HTR-8/SVneo (cell line): Measurements from ENCODE around the gene ART3.

Source experiments
- DNase-seq: peaks from one replicate; pipeline ENCODE4 v3.0.0; 2011; ENCODE audit warnings: low spot score, mixed read lengths; ENCODE audit not compliant: insufficient read length
- FAIRE-seq: peaks from 2 replicates; lab custom pipeline; 2011; peaks lifted over from hg19 to GRCh38; lab: Jason Lieb, UNC

The ART3 gene

DNA sequence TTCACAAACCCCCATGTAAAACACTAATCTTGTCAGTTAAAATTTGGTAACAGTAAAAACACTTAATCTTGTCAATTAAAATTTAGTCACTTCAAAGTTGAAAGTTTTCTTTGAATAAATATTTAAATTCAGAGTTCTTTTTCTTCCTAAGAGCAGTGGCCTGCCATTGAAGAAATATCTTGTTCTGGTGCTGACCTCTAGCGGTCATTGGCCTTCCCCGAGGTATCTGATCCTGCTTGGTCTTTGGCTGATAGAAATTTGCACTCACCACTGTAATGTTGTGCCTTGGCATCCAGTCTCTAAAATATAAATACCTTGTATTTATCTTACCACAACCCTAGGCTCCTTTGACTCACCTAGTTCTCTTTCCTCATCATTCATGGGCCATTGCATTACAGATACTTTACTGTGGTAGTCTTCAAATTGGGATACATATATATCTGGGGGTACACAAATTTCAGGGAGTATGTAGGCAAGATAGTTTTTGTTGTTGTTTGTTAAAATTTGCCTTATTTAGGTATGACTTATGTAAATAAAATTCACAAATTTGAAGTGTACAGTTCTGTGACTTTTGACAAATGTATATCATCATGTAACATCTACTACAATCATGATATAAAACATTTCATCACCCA is 6.7 kb upstream of the ART3 start:
- DNase-seq (peak; percentile 44), FAIRE-seq (no peak)

DNA sequence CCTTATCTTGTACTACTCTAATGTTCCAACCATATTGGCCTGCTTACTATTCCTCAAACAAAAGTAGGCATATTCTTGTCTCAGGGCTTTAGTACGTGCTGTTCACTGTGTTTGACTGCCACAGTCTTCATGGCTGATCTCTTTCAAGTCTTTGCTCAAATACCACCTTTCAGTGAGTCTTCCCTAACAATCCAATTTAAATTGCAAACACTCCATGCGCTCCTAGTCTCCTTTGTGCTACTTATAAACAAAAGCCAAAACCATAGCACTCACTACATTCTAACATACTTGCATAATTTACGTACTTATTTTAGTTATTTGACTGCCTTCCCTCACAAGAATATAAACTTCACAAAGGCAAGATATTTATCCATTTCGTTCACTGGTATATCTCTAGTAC is 1.7 kb upstream of the ART3 start:
- DNase-seq (no peak), FAIRE-seq (no peak)

DNA sequence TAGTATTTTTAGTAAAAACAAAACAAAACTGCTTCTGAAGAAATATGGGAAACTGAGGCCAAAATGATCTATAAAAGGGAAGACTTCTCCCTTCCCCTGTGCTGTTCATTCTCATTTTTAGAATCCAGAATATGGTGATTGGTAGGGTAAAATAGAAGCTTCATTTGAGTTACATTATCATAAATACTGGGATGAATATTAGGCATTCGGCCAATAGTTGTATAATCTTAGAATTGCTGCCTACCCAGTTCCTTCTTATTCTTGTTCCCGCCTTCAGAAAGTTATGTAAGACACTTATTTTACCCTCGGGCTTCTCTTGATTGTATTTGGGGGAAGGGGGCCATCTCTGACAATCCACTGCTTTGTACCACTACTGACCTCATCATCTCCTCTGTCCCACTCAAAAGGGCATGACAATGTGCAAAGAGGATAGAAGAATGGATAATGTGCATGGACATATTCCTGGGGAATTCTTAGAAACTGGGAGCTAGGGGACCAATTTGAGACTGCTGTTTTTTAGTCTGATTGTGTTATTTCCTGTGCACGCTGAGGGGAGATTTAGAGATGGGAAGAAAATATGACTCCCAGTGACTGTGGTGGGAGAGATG is 588 bp downstream of the ART3 start:
- FAIRE-seq (no peak), DNase-seq (no peak)

DNA sequence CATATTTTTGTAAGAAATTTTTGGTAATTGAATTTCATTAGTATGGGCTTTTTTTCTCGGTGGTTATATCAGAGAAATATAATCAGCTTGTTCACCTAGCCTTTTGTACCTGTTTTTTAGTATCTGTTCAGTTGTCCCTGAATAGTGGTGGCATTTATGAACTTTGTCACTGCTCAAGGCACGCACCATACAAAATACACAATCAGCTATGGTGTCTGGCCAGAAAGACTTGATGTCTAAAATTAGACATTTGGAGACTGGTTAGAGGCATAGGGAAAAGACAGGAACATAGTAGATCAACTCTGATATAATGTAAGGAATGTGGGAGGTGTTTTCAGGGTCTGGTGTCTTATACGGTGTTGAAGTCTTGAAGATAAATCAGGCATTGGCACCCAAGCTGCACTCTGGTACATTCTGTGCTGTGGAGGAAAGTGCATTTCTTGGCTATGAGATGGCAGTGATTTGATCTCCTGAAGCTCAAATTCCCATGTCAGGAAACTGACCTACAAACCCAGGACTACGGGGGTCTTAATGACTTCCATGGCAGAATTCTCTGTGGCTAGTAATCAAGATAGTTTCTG is 3.6 kb downstream of the ART3 start:
- FAIRE-seq (no peak), DNase-seq (no peak)

DNA sequence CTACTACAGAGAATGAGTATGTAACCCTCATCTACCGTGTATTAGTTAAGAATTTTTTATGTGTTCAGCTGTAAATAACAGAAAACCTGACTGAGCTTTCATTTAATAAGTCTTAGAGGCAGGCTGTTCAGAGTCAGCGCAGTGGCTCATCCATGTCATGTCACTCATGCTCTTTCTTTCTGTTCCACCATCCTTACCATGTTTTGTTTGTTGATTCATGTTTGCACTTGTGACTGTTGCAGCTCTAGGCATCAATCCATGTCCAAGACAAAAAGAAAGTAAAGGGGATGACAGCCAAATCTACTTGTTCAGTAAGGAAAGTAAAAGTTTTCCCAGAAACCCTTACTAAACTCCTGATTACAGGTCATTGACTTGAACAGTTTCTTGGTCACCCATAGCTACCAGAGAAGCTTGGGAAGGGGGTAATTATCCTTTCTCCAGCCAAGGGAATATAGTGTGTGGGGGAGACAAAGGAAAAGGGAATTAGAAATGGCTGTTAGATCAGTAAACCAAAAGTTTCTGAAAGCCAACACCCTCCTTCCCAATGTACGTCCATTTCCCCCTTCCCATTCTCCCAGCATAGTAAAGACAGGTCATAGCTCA is 9.0 kb downstream of the ART3 start:
- DNase-seq = no peak
- FAIRE-seq = no peak

DNA sequence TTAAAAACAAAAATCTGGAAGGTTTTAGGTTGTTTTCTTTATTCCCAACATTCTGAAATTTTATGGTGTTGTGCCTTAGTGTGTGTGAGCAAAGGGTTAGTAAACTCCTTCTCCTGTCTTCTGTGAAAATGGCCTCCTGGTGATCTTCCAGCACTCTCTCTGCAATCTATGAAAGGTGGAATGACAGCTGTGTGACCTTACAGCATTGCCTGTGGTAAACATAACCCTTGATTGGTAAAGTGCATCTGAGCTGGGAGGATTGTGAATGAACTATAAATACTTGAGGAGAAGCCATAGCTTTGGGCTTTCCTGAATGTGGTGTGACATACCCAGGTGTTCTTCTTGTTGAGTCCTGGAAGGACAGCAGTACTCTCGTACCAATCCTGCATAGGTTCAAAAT is 10.0 kb downstream of the ART3 start:
- DNase-seq (no peak), FAIRE-seq (no peak)

DNA sequence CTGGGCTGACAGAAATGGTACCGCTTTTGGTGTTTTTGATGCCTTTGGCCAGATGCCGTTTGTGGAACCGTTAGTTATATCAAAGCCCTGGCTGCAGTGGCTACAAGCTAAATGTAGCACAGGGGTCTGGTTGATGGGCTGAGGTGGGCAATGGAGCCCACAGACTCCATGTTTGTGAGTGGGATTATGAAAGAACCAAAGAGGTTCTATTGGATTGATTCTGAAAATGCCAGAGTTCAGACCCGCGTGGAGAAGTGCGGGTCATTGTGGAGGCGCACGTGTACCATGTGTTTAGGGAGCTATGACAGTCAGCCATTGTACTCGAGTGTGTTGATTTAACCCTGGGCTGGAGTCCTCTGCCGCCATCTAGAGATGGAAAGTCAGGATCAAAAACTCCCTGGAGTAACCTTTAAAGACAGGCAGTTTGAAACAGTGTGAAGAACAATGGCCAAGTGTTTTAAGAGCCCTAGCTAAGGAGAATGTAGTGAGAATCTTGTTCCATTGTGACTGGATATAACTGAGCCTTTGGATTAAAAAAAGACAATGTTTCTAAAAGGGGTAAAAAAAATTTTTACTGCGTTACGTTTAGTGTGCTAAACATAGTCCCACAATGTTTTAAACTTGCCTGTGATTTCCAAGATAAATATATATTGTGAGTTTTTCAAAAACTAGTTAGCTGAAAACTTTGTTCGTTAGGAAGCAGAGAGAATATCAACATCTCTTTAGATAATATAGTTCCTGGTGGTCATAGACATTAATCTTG is 12.7 kb downstream of the ART3 start:
- FAIRE-seq (no peak), DNase-seq (peak; percentile 53)

DNA sequence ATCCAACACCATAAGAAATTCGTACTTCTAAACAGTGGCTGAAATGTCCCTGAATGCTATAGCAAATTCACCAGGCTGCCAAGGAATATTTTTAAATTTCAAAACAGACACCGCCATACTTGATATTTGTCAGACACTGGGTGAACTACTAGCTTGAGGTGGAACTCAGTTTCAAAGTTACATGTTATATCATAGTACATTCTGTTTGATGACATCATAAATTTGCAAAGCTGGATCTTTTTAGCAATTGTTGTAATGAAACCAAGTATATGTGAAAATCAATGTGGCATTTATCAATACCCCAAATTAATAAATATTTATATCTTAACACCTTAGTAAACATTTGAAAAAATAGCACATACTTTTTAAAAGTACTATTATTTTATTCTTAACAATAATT is 14.2 kb downstream of the ART3 start:
- FAIRE-seq = no peak
- no peak for DNase-seq

DNA sequence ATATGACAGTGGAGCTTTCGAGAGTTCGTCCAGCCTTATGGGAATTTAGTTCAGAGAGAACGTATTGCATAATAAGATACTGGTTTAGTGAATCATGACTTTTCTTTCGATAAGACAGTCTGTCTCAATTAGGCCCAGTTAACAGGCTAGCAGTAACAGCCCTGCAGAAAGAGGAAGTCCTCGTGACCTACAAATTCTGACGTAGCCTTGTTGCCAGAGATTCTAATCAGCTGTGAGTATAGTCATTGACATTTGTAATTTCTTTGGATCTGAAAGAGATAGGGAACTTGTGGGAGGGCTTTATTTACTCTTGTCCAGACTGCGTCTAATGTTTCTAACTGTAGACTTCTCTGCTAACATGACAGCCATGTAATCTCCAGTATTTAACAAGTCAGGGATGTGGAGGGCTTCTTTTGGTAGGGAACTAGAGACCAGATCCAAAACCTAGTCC is 15.8 kb downstream of the ART3 start:
- peak; percentile 39 for DNase-seq
- FAIRE-seq = no peak

DNA sequence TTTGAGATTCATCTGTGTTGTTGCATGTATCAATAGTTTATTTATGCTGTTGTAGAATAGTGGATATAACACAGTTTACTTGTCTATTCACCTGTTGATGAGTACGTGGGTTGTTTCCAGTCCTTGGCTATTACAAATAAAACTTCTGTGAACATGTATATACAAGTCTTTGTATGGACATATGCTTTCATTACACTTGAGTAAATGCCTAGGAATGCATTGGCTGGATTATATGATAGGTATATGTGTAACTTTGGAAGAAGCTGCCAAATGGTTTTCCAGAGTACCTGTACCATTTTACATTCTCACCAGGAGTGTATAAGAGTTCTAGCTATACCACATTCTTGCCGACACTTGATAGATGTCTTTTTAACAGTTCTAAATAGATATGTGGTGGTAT is 16.5 kb downstream of the ART3 start:
- no peak for DNase-seq

DNA sequence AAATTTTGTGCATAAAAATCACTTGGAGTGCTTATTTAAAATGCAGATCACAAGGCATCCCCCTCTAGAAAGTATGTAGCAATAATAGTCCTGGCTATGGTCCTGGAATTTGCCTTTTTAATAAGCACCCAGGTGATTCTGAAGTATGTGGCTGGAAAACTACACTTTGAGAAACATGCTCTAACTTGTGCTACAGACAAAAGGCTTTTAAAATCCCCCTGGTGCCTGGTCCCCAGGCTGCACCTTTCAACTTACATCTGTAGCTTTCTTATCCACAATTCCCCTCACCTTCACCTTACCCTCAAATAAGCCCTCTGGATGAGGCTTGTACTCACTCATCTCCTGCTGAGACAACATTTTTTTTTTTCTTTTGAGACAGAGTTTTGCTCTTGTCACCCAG is 21.1 kb downstream of the ART3 start:
- FAIRE-seq = no peak

More for the DNA sequence above, 16.5 kb downstream of the ART3 start:
- FAIRE-seq = no peak

DNA sequence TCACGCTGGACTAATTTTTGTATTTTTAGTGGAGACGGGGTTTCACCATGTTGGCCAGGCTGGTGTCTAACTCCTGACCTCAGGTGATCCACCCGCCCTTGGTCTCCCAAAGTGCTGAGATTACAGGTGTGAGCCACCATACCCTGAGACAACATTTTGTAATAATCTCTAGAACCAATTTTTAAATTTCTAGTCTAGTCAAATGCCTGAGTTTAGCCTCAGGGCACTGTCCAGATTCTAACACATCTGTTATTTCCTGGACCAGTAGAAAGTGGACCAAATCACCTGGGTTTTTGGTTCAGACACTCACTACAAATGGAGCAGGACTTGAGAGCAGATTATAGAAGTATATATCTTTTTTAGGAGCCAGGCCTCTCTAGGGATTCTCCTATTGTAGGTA is 21.6 kb downstream of the ART3 start:
- DNase-seq = no peak
- FAIRE-seq = no peak

More for the DNA sequence above, 21.1 kb downstream of the ART3 start:
- DNase-seq = no peak

DNA sequence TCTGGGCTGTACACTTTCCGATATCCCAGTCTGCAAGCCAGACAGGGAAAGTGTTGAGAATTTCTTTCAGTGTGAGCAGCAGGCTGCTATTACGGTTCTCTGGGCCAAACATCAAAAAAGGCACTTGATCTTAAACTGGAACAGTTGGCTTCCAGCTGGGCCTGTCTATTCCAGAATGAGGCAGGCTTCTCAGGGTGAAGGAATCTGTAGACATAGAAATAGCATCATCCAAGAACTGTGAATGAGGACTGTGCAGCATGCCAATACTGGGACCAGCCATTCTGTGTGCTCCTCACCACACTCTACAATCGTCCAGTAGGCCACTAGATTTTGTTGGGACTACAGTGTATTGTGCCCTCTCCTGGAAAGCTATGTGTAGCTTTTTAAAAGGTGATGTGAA is 31.1 kb downstream of the ART3 start:
- DNase-seq = no peak
- no peak for FAIRE-seq

DNA sequence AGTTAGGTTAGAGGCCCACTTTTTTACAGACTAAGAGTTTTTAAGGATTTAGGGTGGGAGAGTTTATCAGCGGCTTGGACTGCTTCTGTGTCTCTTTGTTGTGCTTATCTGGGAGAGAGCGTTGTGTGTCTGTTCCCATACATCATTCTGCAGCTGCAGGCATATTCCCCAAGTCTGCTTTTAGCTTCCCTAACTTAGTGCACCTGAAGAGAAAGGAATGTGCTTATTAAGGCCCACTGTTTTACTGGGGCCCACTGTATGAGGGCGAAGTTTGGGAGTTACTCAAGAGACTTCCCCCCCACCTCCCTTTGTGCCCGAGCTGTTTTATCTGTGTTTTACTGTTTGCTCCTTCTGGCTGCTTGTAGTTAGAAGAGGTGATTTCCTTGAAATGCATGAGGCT is 31.9 kb downstream of the ART3 start:
- DNase-seq = no peak
- no peak for FAIRE-seq

DNA sequence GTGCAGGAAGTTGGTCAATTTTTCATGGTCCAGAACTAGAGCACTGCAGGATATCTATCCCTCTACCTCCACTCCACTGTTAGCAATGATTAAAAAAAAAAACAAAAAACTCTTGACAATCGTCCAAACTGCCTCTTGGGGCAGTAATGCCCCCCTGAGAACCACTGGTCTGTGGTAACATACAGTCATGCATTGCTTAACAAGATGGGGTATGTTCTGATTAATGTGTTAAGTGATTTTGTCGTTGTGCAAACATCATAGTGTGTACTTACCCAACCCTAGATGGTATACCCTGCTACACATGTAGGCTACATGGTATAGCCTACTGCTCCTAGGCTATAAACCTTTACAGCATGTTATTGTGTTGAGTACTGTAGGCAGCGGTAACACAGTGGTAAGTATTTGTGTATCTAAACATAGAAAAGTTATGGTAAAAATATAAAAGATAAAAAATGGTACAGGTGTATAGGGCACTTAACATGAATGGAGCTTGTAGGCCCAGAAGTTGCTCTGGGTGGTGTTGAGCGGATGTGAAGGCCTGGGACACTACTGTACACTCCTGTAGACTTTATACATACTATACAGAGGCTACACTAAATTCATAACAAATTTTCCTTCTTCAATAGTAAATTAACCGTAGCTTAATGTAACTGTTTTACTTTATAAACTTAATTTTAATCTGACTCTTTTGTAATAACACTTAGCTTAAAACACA is 34.1 kb downstream of the ART3 start:
- FAIRE-seq = no peak
- no peak for DNase-seq

DNA sequence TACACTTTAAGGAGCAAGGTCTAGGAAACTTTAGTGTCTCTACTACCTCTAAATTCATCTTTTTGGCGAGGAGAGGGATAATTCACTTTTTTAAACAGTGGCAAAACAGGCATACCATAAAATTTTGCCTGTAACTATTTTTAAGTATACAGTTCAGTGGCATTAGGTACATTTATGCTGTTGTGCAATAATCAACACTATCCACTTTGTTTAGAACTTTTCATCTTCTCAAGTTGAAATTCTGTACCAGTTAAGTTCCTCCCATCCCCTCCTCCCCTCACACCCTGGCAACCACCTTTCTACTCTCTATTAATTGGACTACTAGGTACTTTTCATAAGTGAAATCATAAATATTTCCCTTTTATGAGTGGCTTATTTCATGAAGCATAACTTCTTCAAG is 42.3 kb downstream of the ART3 start:
- no peak for DNase-seq
- FAIRE-seq = no peak

DNA sequence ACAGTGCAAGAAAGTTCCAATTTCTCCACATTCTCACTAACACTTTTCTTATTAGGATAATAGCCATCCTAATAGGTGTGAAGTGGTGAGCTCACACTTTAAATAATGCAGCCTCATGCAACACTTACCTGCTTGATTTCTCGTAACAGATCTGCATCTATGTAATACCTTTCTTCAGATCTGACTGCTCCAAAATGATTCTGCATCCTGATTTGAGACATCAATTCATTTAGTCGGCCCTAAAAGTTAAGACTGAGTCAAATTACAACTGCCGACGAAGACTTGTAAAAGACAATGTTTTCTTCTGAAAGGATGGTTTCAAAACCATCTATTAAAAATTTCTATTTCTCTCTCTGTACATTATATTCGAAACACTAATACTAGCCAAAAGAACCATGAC is 43.0 kb downstream of the ART3 start:
- FAIRE-seq = no peak

DNA sequence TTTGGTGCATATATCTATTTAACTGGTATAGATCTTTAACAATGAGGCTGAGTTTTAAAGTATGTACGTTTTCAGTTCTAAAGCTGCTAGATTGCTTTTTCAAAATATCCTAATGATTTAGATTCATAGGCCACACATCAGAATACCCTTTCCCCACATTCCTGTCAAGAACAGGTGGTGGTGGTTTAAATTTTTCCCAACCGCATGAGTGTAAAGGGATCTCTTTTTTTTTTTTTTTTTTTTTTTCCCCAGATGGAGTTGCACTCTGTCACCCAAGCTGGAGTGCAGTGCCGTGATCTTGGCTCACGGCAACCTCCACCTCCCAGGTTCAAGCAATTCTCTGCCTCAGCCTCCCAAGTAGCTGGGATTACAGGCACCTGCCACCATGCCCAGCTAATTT is 45.7 kb downstream of the ART3 start:
- no peak for FAIRE-seq
- no peak for DNase-seq

More for the DNA sequence above, 43.0 kb downstream of the ART3 start:
- DNase-seq = no peak

DNA sequence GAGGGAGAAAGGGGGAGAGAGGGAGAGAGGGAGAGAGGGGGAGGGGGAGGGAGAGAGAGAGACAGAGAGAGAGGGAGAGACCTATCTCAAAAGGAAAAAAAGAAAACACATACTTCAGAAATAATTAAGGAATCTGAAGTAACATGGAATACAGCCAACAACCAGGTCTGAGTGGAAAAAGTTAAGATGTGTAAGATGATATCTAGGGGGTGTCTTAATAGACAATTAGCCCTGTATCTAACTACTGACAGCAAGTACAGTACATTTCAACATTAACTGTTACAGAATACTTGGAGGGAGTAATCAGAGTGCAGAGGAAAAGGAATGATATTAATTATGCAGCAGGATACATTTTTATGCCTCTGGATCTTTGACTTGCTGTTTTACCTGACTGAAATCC is 51.3 kb downstream of the ART3 start:
- DNase-seq (no peak), FAIRE-seq (no peak)

DNA sequence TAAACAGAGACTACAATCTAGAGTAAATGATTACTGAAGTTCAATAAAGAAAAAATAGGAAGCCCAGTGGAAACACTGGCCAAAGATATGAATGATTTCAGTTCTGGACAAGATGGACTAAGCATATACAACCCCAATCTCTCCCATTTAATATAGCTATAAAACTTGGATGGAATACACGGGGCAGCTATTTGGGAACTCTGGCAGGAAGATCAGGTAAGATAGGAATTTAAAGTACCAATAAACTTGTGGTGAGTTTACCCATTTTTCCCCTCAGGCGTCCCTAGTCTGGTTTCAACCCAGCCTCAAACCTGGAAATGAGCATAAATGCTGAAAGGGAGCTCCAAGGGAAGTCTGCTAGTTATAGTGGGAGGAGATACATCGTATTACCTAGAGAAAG is 53.2 kb downstream of the ART3 start:
- FAIRE-seq = no peak
- DNase-seq = no peak
